ENCODE measurements around the gene CCL21. TPM values are rescaled to one million over a fixed set of nuclear protein-coding genes. Genes with fewer than 3 reads are reported as not detected.
A peak's percentile ranks its signal among the peaks of the same experiment; 100 is the strongest.

Gene CCL21
- total and polyA plus RNA-seq, 2 of the 13 experiments (the other 11 are each of a cell fraction or from before 2014, with no cell fraction given) = not detected

GRCh38 chr9:34688329-34689115, 21.4 kb downstream of the CCL21 start (continued):
- TF ChIP-seq PITX1 (CRISPR knock-in tag; IDR thresholded peaks at IDR 0.05) (peak; percentile 45; the same call in 1 of the 2 replicates), ZFP36 (IDR thresholded peaks at IDR 0.05; ENCODE audit: borderline replicate concordance, low read depth, low read length, partially characterized antibody) (peak; percentile 73), REPIN1 (CRISPR knock-in tag; IDR thresholded peaks at IDR 0.05; ENCODE audit: borderline replicate concordance, low read depth) (0 out of 2 replicates have a peak, but pooled peaks have one; percentile 55), RCOR2 (CRISPR knock-in tag; IDR thresholded peaks at IDR 0.05) (no peak), PHF20 (CRISPR knock-in tag; IDR thresholded peaks at IDR 0.05) (0 out of 2 replicates have a peak, but pooled peaks have one; percentile 26), PRDM10 (CRISPR knock-in tag; IDR thresholded peaks at IDR 0.05; ENCODE audit: low read depth) (no peak), MYPOP (CRISPR knock-in tag; IDR thresholded peaks at IDR 0.05) (no peak), HNRNPUL1 (IDR thresholded peaks at IDR 0.05; ENCODE audit: low read depth, low read length) (no peak), ZNF251 (CRISPR knock-in tag; IDR thresholded peaks at IDR 0.05) (no peak), SOX6 (IDR thresholded peaks at IDR 0.05) (no peak), SOX6 (CRISPR knock-in tag; IDR thresholded peaks at IDR 0.05) (peak; percentile 86), ZNF543 (CRISPR knock-in tag; IDR thresholded peaks at IDR 0.05) (0 out of 2 replicates have a peak, but pooled peaks have one; percentile 30), CREM (IDR thresholded peaks at IDR 0.05) (peak; percentile 65; the same call in 1 of the 2 replicates), CREM (CRISPR knock-in tag; IDR thresholded peaks at IDR 0.05) (no peak), NBN (conservative IDR thresholded peaks at IDR 0.05) (no peak), CEBPB (IDR thresholded peaks at IDR 0.05; ENCODE audit: borderline replicate concordance, low read depth, low read length) (peak; percentile 45; the same call in 1 of the 2 replicates), ISX (CRISPR knock-in tag; conservative IDR thresholded peaks at IDR 0.05) (no peak), ZNF616 (CRISPR knock-in tag; IDR thresholded peaks at IDR 0.05; ENCODE audit: low read depth) (no peak), FOXK2 (IDR thresholded peaks at IDR 0.05) (no peak), THAP7 (CRISPR knock-in tag; IDR thresholded peaks at IDR 0.05) (no peak; the same call in 1 of the 2 replicates), HNF1B (CRISPR knock-in tag; IDR thresholded peaks at IDR 0.05) (no peak), TCF7L2 (IDR thresholded peaks at IDR 0.05; ENCODE audit: low read depth, low read length) (no peak), KDM6A (CRISPR knock-in tag; IDR thresholded peaks at IDR 0.05; ENCODE audit: low read depth) (peak; percentile 95)
